ENCODE measurements around the gene KRTAP5-10.

KRTAP5-10 gene

DNA sequence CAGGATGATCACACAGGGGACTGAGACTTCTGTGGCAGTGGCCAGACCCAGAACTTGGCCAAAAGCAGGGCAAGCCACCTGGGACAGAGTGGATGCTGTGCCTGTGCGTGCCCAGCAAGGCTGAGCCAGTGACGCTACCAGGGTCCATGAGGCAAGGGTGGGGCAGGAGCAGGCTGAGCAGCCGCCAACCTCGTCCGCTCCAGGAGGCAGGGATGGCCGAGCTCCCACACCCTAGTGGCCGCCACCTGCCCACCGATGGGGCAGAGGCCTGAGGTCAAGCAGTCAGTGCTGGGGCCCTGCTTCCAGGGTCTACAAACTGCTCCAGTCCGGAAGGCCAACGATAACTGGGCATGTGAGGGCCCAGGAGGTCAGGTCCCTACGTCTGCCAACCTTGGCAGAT is 9.9 kb upstream of the KRTAP5-10 start:
- no peak overlapping the region for H4K8ac ChIP-seq (ENCODE audit: low read length)
- no peak overlapping the region for H3K18ac ChIP-seq (ENCODE audit: low read depth in 1 of 2, low read length in 2 of 2)
- no peak overlapping the region for H4K91ac ChIP-seq (ENCODE audit: low read length)
- no peaks in the 10 kb centered on the region for H3K79me1 ChIP-seq (replicated peaks; ENCODE audit: low read length, poor library complexity, severe bottlenecking)
- H3K14ac ChIP-seq (ENCODE audit: low read length in 2 of 2), result no peak overlapping the region
- no peaks in the 10 kb centered on the region for H3K36me3 ChIP-seq (ENCODE audit: control insufficient read depth in 1 of 2, insufficient read depth in 2 of 2, low read depth in 1 of 2, low read length in 2 of 2)
- no peaks in the 10 kb centered on the region for H3K4me1 ChIP-seq (ENCODE audit: control insufficient read depth, insufficient read depth, low read depth, low read length)
- no peak overlapping the region for H2BK5ac ChIP-seq (ENCODE audit: low read depth, low read length, poor library complexity, severe bottlenecking)
- H3K27ac ChIP-seq (ENCODE audit: low read length, poor library complexity, severe bottlenecking), result no peak overlapping the region
- no peak overlapping the region for H2AFZ ChIP-seq (ENCODE audit: low read depth, low read length)
- WGBS, result 84% methylated on average over 11 of the region's 11 CpGs
- H2BK15ac ChIP-seq (ENCODE audit: low read depth, poor library complexity, severe bottlenecking), result no peak overlapping the region
- no peak overlapping the region for H3K4me3 ChIP-seq (ENCODE audit: insufficient read depth in 1 of 2, low read depth in 1 of 2, low read length in 2 of 2)
- no peak overlapping the region for H3K4ac ChIP-seq (ENCODE audit: low read depth in 1 of 2, low read length in 2 of 2)
- no peak for DNase-seq
- H3K23ac ChIP-seq (ENCODE audit: low read length in 2 of 2), result no peak overlapping the region
- H2AK5ac ChIP-seq (ENCODE audit: low read length, severe bottlenecking), result no peak overlapping the region
- no peak overlapping the region for H2BK12ac ChIP-seq (ENCODE audit: low read length in 2 of 2)
- H2BK120ac ChIP-seq (ENCODE audit: low read depth, low read length), result no peak overlapping the region
- H3K9me3 ChIP-seq (ENCODE audit: control insufficient read depth, low read length), result no peaks in the 10 kb centered on the region
- H3K4me2 ChIP-seq (ENCODE audit: low read length, poor library complexity, severe bottlenecking), result no peak overlapping the region
- H3K27me3 ChIP-seq (ENCODE audit: control insufficient read depth in 1 of 2, insufficient read depth in 1 of 2, low read length in 2 of 2), result peaks cover 0 to 27% of the 10 kb centered on the region in 2 experiments
- no peak overlapping the region for H3K9ac ChIP-seq (ENCODE audit: low read length)

DNA sequence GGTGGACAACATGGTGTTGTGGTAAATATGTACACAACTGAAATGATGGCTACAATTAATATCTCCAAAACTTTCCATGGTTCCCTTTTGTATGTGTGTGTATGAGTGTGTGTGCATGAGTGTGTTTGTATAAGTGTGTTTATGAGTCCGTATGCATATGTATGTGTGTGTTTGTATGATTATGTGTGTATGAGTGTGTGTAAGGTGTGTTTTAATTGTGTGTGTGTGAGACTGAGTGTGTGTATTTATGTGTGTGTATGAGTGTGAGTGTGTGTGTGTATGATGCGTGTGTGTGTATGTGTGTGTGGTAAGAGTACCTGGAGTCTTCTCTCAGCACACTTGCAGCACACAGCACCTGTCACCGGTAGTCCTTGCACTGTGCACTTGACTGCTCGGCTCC is 9.3 kb upstream of the KRTAP5-10 start:
- Histone ChIP-seq H2BK5ac (ENCODE audit: low read depth, low read length, poor library complexity, severe bottlenecking) (no peak overlapping the region), H3K9ac (ENCODE audit: low read length) (no peak overlapping the region), H4K91ac (ENCODE audit: low read length) (no peak overlapping the region), H3K79me1 (replicated peaks; ENCODE audit: low read length, poor library complexity, severe bottlenecking) (no peaks in the 10 kb centered on the region), H2AK5ac (ENCODE audit: low read length, severe bottlenecking) (no peak overlapping the region), H3K23ac (ENCODE audit: low read length in 2 of 2) (no peak overlapping the region), H3K18ac (ENCODE audit: low read depth in 1 of 2, low read length in 2 of 2) (no peak overlapping the region), H3K4me3 (ENCODE audit: insufficient read depth in 1 of 2, low read depth in 1 of 2, low read length in 2 of 2) (no peak overlapping the region), H2AFZ (ENCODE audit: low read depth, low read length) (no peak overlapping the region), H3K9me3 (ENCODE audit: control insufficient read depth, low read length) (no peaks in the 10 kb centered on the region), H3K36me3 (ENCODE audit: control insufficient read depth in 1 of 2, insufficient read depth in 2 of 2, low read depth in 1 of 2, low read length in 2 of 2) (no peaks in the 10 kb centered on the region), H2BK15ac (ENCODE audit: low read depth, poor library complexity, severe bottlenecking) (no peak overlapping the region), H3K27me3 (ENCODE audit: control insufficient read depth in 1 of 2, insufficient read depth in 1 of 2, low read length in 2 of 2) (peaks cover 0 to 27% of the 10 kb centered on the region in 2 experiments), H3K4ac (ENCODE audit: low read depth in 1 of 2, low read length in 2 of 2) (no peak overlapping the region), H3K4me2 (ENCODE audit: low read length, poor library complexity, severe bottlenecking) (no peak overlapping the region), H2BK12ac (ENCODE audit: low read length in 2 of 2) (no peak overlapping the region), H4K8ac (ENCODE audit: low read length) (no peak overlapping the region), H2BK120ac (ENCODE audit: low read depth, low read length) (no peak overlapping the region), H3K14ac (ENCODE audit: low read length in 2 of 2) (no peak overlapping the region), H3K27ac (ENCODE audit: low read length, poor library complexity, severe bottlenecking) (no peak overlapping the region), H3K4me1 (ENCODE audit: control insufficient read depth, insufficient read depth, low read depth, low read length) (no peaks in the 10 kb centered on the region)
- no peak for DNase-seq
- WGBS, result 92% methylated on average over 1 of the region's 4 CpGs

GRCh38 chr11:71557257-71557656 is 8.1 kb upstream of the KRTAP5-10 start:
- Histone ChIP-seq H3K4me3 (ENCODE audit: insufficient read depth in 1 of 2, low read depth in 1 of 2, low read length in 2 of 2) (no peak overlapping the region), H3K23ac (ENCODE audit: low read length in 2 of 2) (no peak overlapping the region), H3K36me3 (ENCODE audit: control insufficient read depth in 1 of 2, insufficient read depth in 2 of 2, low read depth in 1 of 2, low read length in 2 of 2) (no peaks in the 10 kb centered on the region), H3K27me3 (ENCODE audit: control insufficient read depth in 1 of 2, insufficient read depth in 1 of 2, low read length in 2 of 2) (peaks cover 0 to 20% of the 10 kb centered on the region in 2 experiments), H3K79me1 (replicated peaks; ENCODE audit: low read length, poor library complexity, severe bottlenecking) (no peaks in the 10 kb centered on the region), H3K9ac (ENCODE audit: low read length) (no peak overlapping the region), H2BK120ac (ENCODE audit: low read depth, low read length) (no peak overlapping the region), H3K4me2 (ENCODE audit: low read length, poor library complexity, severe bottlenecking) (no peak overlapping the region), H2BK12ac (ENCODE audit: low read length in 2 of 2) (no peak overlapping the region), H2AK5ac (ENCODE audit: low read length, severe bottlenecking) (no peak overlapping the region), H4K91ac (ENCODE audit: low read length) (no peak overlapping the region), H2BK15ac (ENCODE audit: low read depth, poor library complexity, severe bottlenecking) (no peak overlapping the region), H3K4ac (ENCODE audit: low read depth in 1 of 2, low read length in 2 of 2) (no peak overlapping the region), H3K18ac (ENCODE audit: low read depth in 1 of 2, low read length in 2 of 2) (no peak overlapping the region), H3K14ac (ENCODE audit: low read length in 2 of 2) (no peak overlapping the region), H2AFZ (ENCODE audit: low read depth, low read length) (no peak overlapping the region), H3K27ac (ENCODE audit: low read length, poor library complexity, severe bottlenecking) (no peak overlapping the region), H3K9me3 (ENCODE audit: control insufficient read depth, low read length) (peaks cover 6% of the 10 kb centered on the region), H3K4me1 (ENCODE audit: control insufficient read depth, insufficient read depth, low read depth, low read length) (no peaks in the 10 kb centered on the region), H4K8ac (ENCODE audit: low read length) (no peak overlapping the region), H2BK5ac (ENCODE audit: low read depth, low read length, poor library complexity, severe bottlenecking) (no peak overlapping the region)
- DNase-seq, result no peak

- H3K4me3 ChIP-seq (ENCODE audit: insufficient read depth in 1 of 2, low read depth in 1 of 2, low read length in 2 of 2), result no peak overlapping the region
- H2BK15ac ChIP-seq (ENCODE audit: low read depth, poor library complexity, severe bottlenecking), result no peak overlapping the region
- no peak overlapping the region for H4K91ac ChIP-seq (ENCODE audit: low read length)
- no peak overlapping the region for H2BK12ac ChIP-seq (ENCODE audit: low read length in 2 of 2)
- no peak overlapping the region for H3K27ac ChIP-seq (ENCODE audit: low read length, poor library complexity, severe bottlenecking)
- no peak overlapping the region for H4K8ac ChIP-seq (ENCODE audit: low read length)
- no peak overlapping the region for H2BK120ac ChIP-seq (ENCODE audit: low read depth, low read length)
- H3K36me3 ChIP-seq (ENCODE audit: control insufficient read depth in 1 of 2, insufficient read depth in 2 of 2, low read depth in 1 of 2, low read length in 2 of 2), result no peaks in the 10 kb centered on the region
- H2AFZ ChIP-seq (ENCODE audit: low read depth, low read length), result no peak overlapping the region
- DNase-seq, result no peak
- peaks cover 6% of the 10 kb centered on the region for H3K9me3 ChIP-seq (ENCODE audit: control insufficient read depth, low read length)
- no peak overlapping the region for H3K18ac ChIP-seq (ENCODE audit: low read depth in 1 of 2, low read length in 2 of 2)
- H3K4me2 ChIP-seq (ENCODE audit: low read length, poor library complexity, severe bottlenecking), result no peak overlapping the region
- H2AK5ac ChIP-seq (ENCODE audit: low read length, severe bottlenecking), result no peak overlapping the region
- no peak overlapping the region for H3K23ac ChIP-seq (ENCODE audit: low read length in 2 of 2)
- 100% methylated on average over 1 of the region's 1 CpG for WGBS
- H3K79me1 ChIP-seq (replicated peaks; ENCODE audit: low read length, poor library complexity, severe bottlenecking), result no peaks in the 10 kb centered on the region
- H3K9ac ChIP-seq (ENCODE audit: low read length), result no peak overlapping the region
- no peak overlapping the region for H2BK5ac ChIP-seq (ENCODE audit: low read depth, low read length, poor library complexity, severe bottlenecking)
- H3K4ac ChIP-seq (ENCODE audit: low read depth in 1 of 2, low read length in 2 of 2), result no peak overlapping the region
- no peaks in the 10 kb centered on the region for H3K4me1 ChIP-seq (ENCODE audit: control insufficient read depth, insufficient read depth, low read depth, low read length)
- peaks cover 9 to 26% of the 10 kb centered on the region in 2 experiments for H3K27me3 ChIP-seq (ENCODE audit: control insufficient read depth in 1 of 2, insufficient read depth in 1 of 2, low read length in 2 of 2)
- H3K14ac ChIP-seq (ENCODE audit: low read length in 2 of 2), result no peak overlapping the region
These were observed 6.4 kb upstream of the KRTAP5-10 start for GRCh38 chr11:71558996-71559395.

Data from mesenchymal stem cell (in vitro differentiated cells and primary cell).